PC-3 (cell line): ENCODE results near the gene UBR2. TPM values are rescaled to one million over a fixed set of nuclear protein-coding genes. Genes with fewer than 3 reads are reported as not detected.

Experiments
- ATAC-seq: fragments of 200-7000 bp; cut with Tn5 transposase; 2 replicates; pipeline ENCODE4 v1.9.1; 2020; ENCODE audit warnings: mild to moderate bottlenecking, moderate library complexity
- BruUV-seq: library from RNA; stranded (reverse); fragments of 400-500 nt; replicated peaks from 2 replicates; lab custom pipeline; 2021; lab: Mats Ljungman, UMichigan
- CTCF ChIA-PET: fragments of 300-600 bp; sonication (Branson Sonifier 250); formaldehyde crosslinking; loops from one replicate; lab custom pipeline; 2022; ENCODE audit warnings: antibody characterized with exemption; lab: Charles Lee
- POLR2A ChIA-PET: fragments of 300-600 bp; sonication (Branson Sonifier 250); formaldehyde crosslinking; loops from one replicate; lab custom pipeline; 2022; ENCODE audit warnings: antibody characterized with exemption; ENCODE audit not compliant: unreplicated experiment; lab: Charles Lee
- DNase-seq: peaks from one replicate; pipeline ENCODE4 v3.0.0-alpha.2; 2015
- H2AFZ ChIP-seq: fragments of 300-600 bp; sonication (generic); 2 replicates; pipeline ENCODE4 v1.6.0; 2016; ENCODE audit warnings: antibody characterized with exemption, low read length
- H3F3A ChIP-seq: fragments of 300-600 bp; sonication (generic); one replicate; pipeline ENCODE4 v1.6.0; 2017; ENCODE audit warnings: antibody characterized with exemption, low read length, control low read depth, mild to moderate bottlenecking; ENCODE audit not compliant: unreplicated experiment
- H3K27ac ChIP-seq: fragments of 300-600 bp; sonication (generic); 2 replicates; pipeline ENCODE4 v1.5.1; 2016; ENCODE audit warnings: mild to moderate bottlenecking, low read length
- H3K27me3 ChIP-seq: fragments of 300-600 bp; sonication (generic); 2 replicates; pipeline ENCODE4 v1.6.1; 2016; ENCODE audit warnings: low read length, mixed read lengths
- H3K36me3 ChIP-seq: fragments of 300-600 bp; sonication (generic); 2 replicates; pipeline ENCODE4 v1.6.1; 2016; ENCODE audit warnings: low read depth, mixed run types, low read length, mixed read lengths
- H3K4me1 ChIP-seq: fragments of 300-600 bp; sonication (generic); 2 replicates; pipeline ENCODE4 v1.5.1; 2016; ENCODE audit warnings: low read length; ENCODE audit not compliant: insufficient read depth
- H3K4me2 ChIP-seq: fragments of 300-600 bp; sonication (generic); 2 replicates; pipeline ENCODE4 v1.6.0; 2016; ENCODE audit warnings: low read length
- H3K4me3 ChIP-seq: fragments of 300-600 bp; sonication (generic); 2 replicates; pipeline ENCODE4 v1.5.1; 2016; ENCODE audit warnings: mild to moderate bottlenecking, low read length, mixed read lengths
- H3K79me2 ChIP-seq: fragments of 300-600 bp; sonication (generic); 2 replicates; pipeline ENCODE4 v1.6.1; 2017; ENCODE audit warnings: low read length, mixed read lengths
- H3K9ac ChIP-seq: fragments of 300-600 bp; sonication (generic); 2 replicates; pipeline ENCODE4 v1.6.0; 2016; ENCODE audit warnings: mild to moderate bottlenecking, low read length
- H3K9me2 ChIP-seq: fragments of 300-600 bp; sonication (generic); replicated peaks from 2 replicates; pipeline ENCODE4 v1.6.1; 2016; ENCODE audit warnings: mixed run types, low read length, mixed read lengths
- H3K9me3 ChIP-seq: fragments of 300-600 bp; sonication (generic); 2 replicates; pipeline ENCODE4 v1.6.1; 2016; ENCODE audit warnings: low read length, mixed read lengths
- H4K20me1 ChIP-seq: fragments of 300-600 bp; sonication (generic); 2 replicates; pipeline ENCODE4 v1.6.1; 2016; ENCODE audit warnings: low read length, mixed read lengths
- EZH2 ChIP-seq: fragments of 300-600 bp; sonication (generic); IDR thresholded peaks from one replicate; pipeline ENCODE4 v1.6.1; 2017; ENCODE audit warnings: antibody characterized with exemption, mild to moderate bottlenecking, low read length; ENCODE audit not compliant: unreplicated experiment
- EZH2phosphoT487 ChIP-seq: fragments of 300-600 bp; sonication (generic); IDR thresholded peaks from 2 replicates; pipeline ENCODE4 v1.6.1; 2018; ENCODE audit warnings: mild to moderate bottlenecking, antibody characterized with exemption, low read length, borderline replicate concordance
- intact Hi-C: fragments of 100-400 bp; cut with micrococcal nuclease; formaldehyde crosslinking; loops from 2 replicates; pipeline ENCODE4 v1.9.0; 2023
- total RNA-seq: library from RNA; depleted of rRNA; stranded (reverse); fragments of >200 nt; gene quantifications from 2 replicates; pipeline ENCODE4 v1.2.3, GENCODE V29; 2014
- TF ChIP-seq, protein P1 (sequence below): fragments of 300-600 bp; sonication (generic); conservative IDR thresholded peaks from 2 replicates; pipeline ENCODE4 v1.5.1; 2017; ENCODE audit warnings: antibody characterized with exemption, low read depth, mild to moderate bottlenecking, low read length

Gene UBR2
- total RNA-seq, 1 experiment from 2014 or later = 19.6 TPM

DNA sequence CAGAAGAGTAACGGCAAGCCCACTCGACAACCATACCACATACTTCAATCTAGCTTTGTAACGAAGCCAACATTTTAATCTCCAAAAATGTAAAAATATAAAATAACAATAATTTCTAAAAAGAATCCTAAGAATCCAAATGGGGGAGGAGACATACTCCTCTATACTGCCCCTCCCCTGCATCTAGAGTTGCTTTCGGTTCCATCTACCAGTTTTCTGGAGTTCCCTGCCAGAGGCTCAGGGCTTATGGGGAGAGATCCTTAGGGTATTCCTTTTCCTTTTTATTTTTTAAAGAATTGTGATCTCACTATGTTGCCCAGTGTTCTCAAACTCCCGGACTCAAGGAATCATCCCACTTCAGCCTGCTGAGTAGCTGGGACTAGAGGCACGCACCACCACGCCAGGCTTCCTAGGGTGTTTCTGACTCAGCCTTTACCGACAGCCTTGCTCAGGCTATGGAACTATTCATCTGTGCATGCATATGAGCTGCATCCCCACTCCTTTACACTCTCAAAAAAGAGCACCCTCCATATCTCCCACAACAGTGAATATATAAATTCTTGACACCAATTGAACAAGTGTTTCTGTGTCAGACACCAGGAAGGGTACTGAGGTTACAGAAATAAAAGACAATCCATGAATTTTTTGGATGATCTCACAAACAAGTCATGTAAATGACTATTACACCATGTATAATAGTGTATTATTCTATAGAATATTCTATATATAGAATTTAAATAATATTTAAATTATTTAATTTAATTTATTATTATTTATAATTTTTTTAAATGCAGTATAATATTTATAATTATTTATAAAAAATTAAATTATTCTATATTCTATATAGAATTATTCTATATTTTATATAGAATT is 40.7 kb upstream of the UBR2 start:
- H3K79me2 ChIP-seq = no peaks in the 10 kb centered on the region
- no peak for DNase-seq
- H3K4me1 ChIP-seq = peaks cover 38% of the 10 kb centered on the region
- H2AFZ ChIP-seq = no peak overlapping the region
- peaks cover 10% of the 10 kb centered on the region for H3F3A ChIP-seq
- H3K27me3 ChIP-seq = no peaks in the 10 kb centered on the region
- TF ChIP-seq EZH2 (no peak), EZH2phosphoT487 (no peak)
- TF ChIP-seq, protein P1, sequence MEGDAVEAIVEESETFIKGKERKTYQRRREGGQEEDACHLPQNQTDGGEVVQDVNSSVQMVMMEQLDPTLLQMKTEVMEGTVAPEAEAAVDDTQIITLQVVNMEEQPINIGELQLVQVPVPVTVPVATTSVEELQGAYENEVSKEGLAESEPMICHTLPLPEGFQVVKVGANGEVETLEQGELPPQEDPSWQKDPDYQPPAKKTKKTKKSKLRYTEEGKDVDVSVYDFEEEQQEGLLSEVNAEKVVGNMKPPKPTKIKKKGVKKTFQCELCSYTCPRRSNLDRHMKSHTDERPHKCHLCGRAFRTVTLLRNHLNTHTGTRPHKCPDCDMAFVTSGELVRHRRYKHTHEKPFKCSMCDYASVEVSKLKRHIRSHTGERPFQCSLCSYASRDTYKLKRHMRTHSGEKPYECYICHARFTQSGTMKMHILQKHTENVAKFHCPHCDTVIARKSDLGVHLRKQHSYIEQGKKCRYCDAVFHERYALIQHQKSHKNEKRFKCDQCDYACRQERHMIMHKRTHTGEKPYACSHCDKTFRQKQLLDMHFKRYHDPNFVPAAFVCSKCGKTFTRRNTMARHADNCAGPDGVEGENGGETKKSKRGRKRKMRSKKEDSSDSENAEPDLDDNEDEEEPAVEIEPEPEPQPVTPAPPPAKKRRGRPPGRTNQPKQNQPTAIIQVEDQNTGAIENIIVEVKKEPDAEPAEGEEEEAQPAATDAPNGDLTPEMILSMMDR = no peak
- no peak for ATAC-seq
- no TSS peak for BruUV-seq
- H4K20me1 ChIP-seq = no peaks in the 10 kb centered on the region
- H3K4me2 ChIP-seq = no peak overlapping the region
- ChIA-PET POLR2A (no interaction called here), CTCF (no interaction called here)
- no peak overlapping the region for H3K27ac ChIP-seq
- no peak overlapping the region for H3K9ac ChIP-seq
- no peak overlapping the region for H3K4me3 ChIP-seq
- intact Hi-C loops = no loop called here
- H3K36me3 ChIP-seq = no peaks in the 10 kb centered on the region
- H3K9me2 ChIP-seq = no peaks in the 10 kb centered on the region
- no peaks in the 10 kb centered on the region for H3K9me3 ChIP-seq

DNA sequence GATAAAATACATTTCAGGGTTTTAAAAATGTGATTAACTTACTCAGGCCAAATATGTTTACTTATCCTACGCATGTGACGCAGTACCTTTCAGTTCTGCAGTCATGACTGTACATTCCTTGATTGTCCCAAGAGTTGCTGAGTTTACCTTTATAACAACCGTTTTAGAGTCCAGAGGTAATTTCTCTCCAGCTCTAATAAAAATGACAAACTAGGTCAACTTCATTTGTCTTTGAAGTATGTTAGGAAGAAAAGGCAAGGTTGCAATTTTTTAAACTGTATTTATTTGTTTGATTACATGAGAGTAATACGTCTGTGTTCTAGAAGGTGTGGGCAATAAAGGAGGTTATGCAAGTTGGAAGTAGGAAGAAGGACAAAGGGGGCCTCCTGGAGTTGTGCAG is 38.6 kb upstream of the UBR2 start:
- peaks cover 37% of the 10 kb centered on the region for H3K4me1 ChIP-seq
- BruUV-seq = no TSS peak
- H3K4me3 ChIP-seq = no peak overlapping the region
- ATAC-seq (no peak), DNase-seq (no peak)
- intact Hi-C loops = no loop called here
- no peaks in the 10 kb centered on the region for H3K27me3 ChIP-seq
- no peak overlapping the region for H2AFZ ChIP-seq
- H3K4me2 ChIP-seq = no peak overlapping the region
- H3K9ac ChIP-seq = no peak overlapping the region
- H3K9me3 ChIP-seq = no peaks in the 10 kb centered on the region
- H3K9me2 ChIP-seq = no peaks in the 10 kb centered on the region
- TF ChIP-seq, protein P1 = no peak
- TF ChIP-seq EZH2phosphoT487 = no peak
- H4K20me1 ChIP-seq = no peaks in the 10 kb centered on the region
- H3K27ac ChIP-seq = no peak overlapping the region
- H3F3A ChIP-seq = peaks cover 4% of the 10 kb centered on the region
- no peaks in the 10 kb centered on the region for H3K36me3 ChIP-seq
- ChIA-PET POLR2A (interaction anchor here (0.6 kb wide), 1 partner anchor 83 kb away, joined by 21 read pairs; no protein-coding TSS in a partner anchor), CTCF (no interaction called here)
- H3K79me2 ChIP-seq = no peaks in the 10 kb centered on the region

DNA sequence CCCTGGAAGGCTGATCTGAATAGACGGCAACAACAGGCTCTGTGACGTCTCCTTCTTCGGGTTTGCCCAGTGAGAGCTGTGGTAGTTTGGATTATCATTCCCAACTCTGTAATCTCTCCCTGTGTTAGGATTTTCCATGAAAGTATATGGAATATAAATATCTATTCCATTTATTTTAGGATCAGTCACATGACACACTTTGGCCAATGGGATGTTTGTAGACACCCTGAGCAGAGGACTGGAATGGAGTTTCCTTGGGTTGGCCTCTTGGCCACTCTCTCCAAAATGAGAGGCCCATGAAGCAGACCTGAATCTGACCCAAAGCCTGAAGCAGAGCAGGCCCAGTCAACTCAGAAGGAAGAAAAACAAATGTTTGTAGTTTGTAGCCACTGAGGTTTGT is 37.2 kb upstream of the UBR2 start:
- no peak for ATAC-seq
- no peak overlapping the region for H3K4me3 ChIP-seq
- peaks cover 24% of the 10 kb centered on the region for H3K4me1 ChIP-seq
- no peaks in the 10 kb centered on the region for H3K9me3 ChIP-seq
- H3K9me2 ChIP-seq = no peaks in the 10 kb centered on the region
- no peak overlapping the region for H3K9ac ChIP-seq
- H3K4me2 ChIP-seq = no peak overlapping the region
- intact Hi-C loops = no loop called here
- no peak for DNase-seq
- no peak for TF ChIP-seq EZH2
- TF ChIP-seq, protein P1 = no peak
- no peak for TF ChIP-seq EZH2phosphoT487
- ChIA-PET CTCF (no interaction called here), POLR2A (no interaction called here)
- no peaks in the 10 kb centered on the region for H3K79me2 ChIP-seq
- no peaks in the 10 kb centered on the region for H4K20me1 ChIP-seq
- no peaks in the 10 kb centered on the region for H3K27me3 ChIP-seq
- H3K27ac ChIP-seq = no peak overlapping the region
- H3K36me3 ChIP-seq = no peaks in the 10 kb centered on the region
- BruUV-seq = no TSS peak
- no peaks in the 10 kb centered on the region for H3F3A ChIP-seq
- H2AFZ ChIP-seq = no peak overlapping the region
